GM18858 (cell line): ENCODE results near the gene CLEC4F.

Source experiments
- ATAC-seq: cut with Tn5 transposase; IDR thresholded peaks from one replicate; pipeline ENCODE4 v1.9.1; 2021; ENCODE audit not compliant: unreplicated experiment

Gene CLEC4F

GRCh38 chr2:70820499-70820898 lies at the start of gene CLEC4F:
Gene CLEC4F (minus strand): TSS chr2:70820599. CDS start chr2:70820523, 76 bp downstream.
- no peak for ATAC-seq

- ATAC-seq: no peak
These were observed 48.6 kb upstream of the CLEC4F start for GRCh38 chr2:70868970-70869369.

- ATAC-seq: no peak
These were observed 41.6 kb upstream of the CLEC4F start for GRCh38 chr2:70861777-70862625.

- no peak for ATAC-seq
These were observed 35.3 kb upstream of the CLEC4F start for GRCh38 chr2:70855667-70856066.

GRCh38 chr2:70854411-70854810 lies 34.0 kb upstream of the CLEC4F start:
- ATAC-seq: no peak

GRCh38 chr2:70852824-70853223 lies 32.4 kb upstream of the CLEC4F start:
- no peak for ATAC-seq

GRCh38 chr2:70851704-70852103 lies 31.3 kb upstream of the CLEC4F start:
- peak; percentile 85 for ATAC-seq

GRCh38 chr2:70850925-70851324 lies 30.5 kb upstream of the CLEC4F start:
- no peak for ATAC-seq

GRCh38 chr2:70842401-70842800 lies 22.0 kb upstream of the CLEC4F start:
- no peak for ATAC-seq

GRCh38 chr2:70837980-70838925 lies 17.9 kb upstream of the CLEC4F start:
- ATAC-seq: no peak

GRCh38 chr2:70835643-70836042 lies 15.2 kb upstream of the CLEC4F start, which contains the start of gene CD207:
Gene CD207 (minus strand): TSS chr2:70835816. CDS start chr2:70835776, 40 bp downstream.
- ATAC-seq: no peak

GRCh38 chr2:70834881-70835280 lies 14.5 kb upstream of the CLEC4F start:
- ATAC-seq: no peak

- no peak for ATAC-seq
These were observed 13.7 kb upstream of the CLEC4F start for GRCh38 chr2:70834106-70834505.

- no peak for ATAC-seq
These were observed 12.8 kb upstream of the CLEC4F start for GRCh38 chr2:70833246-70833645.

- no peak for ATAC-seq
These were observed 12.0 kb upstream of the CLEC4F start for GRCh38 chr2:70832386-70832785.

- no peak for ATAC-seq
These were observed 11.5 kb upstream of the CLEC4F start for GRCh38 chr2:70831861-70832260.

GRCh38 chr2:70830366-70830765 lies 10.0 kb upstream of the CLEC4F start:
- ATAC-seq: no peak

GRCh38 chr2:70829916-70830315 lies 9.5 kb upstream of the CLEC4F start:
- no peak for ATAC-seq

GRCh38 chr2:70828914-70829824 lies 8.8 kb upstream of the CLEC4F start:
- no peak for ATAC-seq

GRCh38 chr2:70828115-70828514 lies 7.7 kb upstream of the CLEC4F start:
- ATAC-seq: no peak

- no peak for ATAC-seq
These were observed 7.0 kb upstream of the CLEC4F start for GRCh38 chr2:70827388-70827787.
